Vagina (tissue), 2 donors: ENCODE measurements around the gene WDR5B. TPM values are rescaled to one million over a fixed set of nuclear protein-coding genes. Genes with fewer than 3 reads are reported as not detected.

Experiments
- DNase-seq, 2 donors: peaks; one replicate each; pipeline ENCODE4 v3.0.0-alpha.2; 2017; ENCODE audit errors: extremely low spot score in 2 of 2
- H3K27ac ChIP-seq: fragments of 200-600 bp; sonication (generic); one replicate; pipeline ENCODE4 v1.5.1; 2019
- H3K27me3 ChIP-seq: fragments of 200-600 bp; sonication (generic); one replicate; pipeline ENCODE4 v1.5.1; 2019
- H3K36me3 ChIP-seq, 2 donors: fragments of 200-600 bp; sonication (generic); one replicate each; pipeline ENCODE4 v1.5.1; 2017 to 2019
- H3K4me1 ChIP-seq: fragments of 200-600 bp; sonication (generic); one replicate; pipeline ENCODE4 v1.5.1; 2019
- H3K4me3 ChIP-seq, 2 donors: fragments of 200-600 bp; sonication (generic); 1 replicate in 1 of 2; 2 replicates in 1 of 2; pipeline ENCODE4 v1.5.1; 2016 to 2019
- H3K9me3 ChIP-seq: fragments of 200-600 bp; sonication (generic); one replicate; pipeline ENCODE4 v1.5.1; 2019
- CTCF ChIP-seq, 3 experiments: fragments of 450-650 bp in 2 of 3; fragments of 200-600 bp in 1 of 3; sonication (generic) in 1 of 3; IDR thresholded peaks; one replicate each; pipeline ENCODE4 v1.5.1; 2017 to 2019; ENCODE audit warnings: antibody characterized with exemption in 3 of 3, mild to moderate bottlenecking in 2 of 3, moderate library complexity in 2 of 3
- POLR2A ChIP-seq, 2 donors: fragments of 450-650 bp; IDR thresholded peaks; one replicate each; pipeline ENCODE4 v1.6.1; 2017; ENCODE audit warnings: antibody characterized with exemption in 2 of 2, mild to moderate bottlenecking in 2 of 2, moderate library complexity in 2 of 2
- POLR2AphosphoS5 ChIP-seq, 2 donors: sonication (generic); formaldehyde crosslinking; IDR thresholded peaks; one replicate each; pipeline ENCODE4 v1.9.0; 2017; ENCODE audit warnings: antibody characterized with exemption in 2 of 2, mild to moderate bottlenecking in 2 of 2, low read depth in 1 of 2; ENCODE audit not compliant: insufficient read depth in 1 of 2
- intact Hi-C: fragments of 100-400 bp; cut with DNase I; formaldehyde crosslinking; loops from one replicate; pipeline ENCODE4 v1.15.1; 2023
- total RNA-seq: library from RNA; depleted of rRNA; stranded (reverse); fragments of >200 nt; gene quantifications from one replicate; pipeline ENCODE4 v1.2.3, GENCODE V29; 2016

The WDR5B gene
- total RNA-seq, 1 donor from 2014 or later = 1.5 TPM

DNA sequence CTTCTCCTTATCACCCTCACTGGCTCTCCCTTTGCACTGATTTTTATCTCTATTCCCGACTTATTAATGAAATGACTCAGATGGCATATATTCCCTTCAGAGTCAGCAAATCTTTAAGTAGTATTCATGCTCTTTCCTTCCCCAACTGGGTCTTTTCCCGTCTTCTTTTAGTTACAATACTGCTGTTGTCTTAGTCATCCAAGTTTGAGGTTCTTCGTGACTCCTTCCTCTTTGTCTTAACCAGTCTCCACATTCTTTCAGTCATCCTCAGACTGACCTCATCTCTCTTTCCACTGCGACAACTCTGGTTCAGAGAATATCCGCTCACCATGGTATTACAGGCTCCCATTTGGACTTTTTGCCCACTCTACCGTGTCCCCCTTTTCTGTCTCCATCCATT lies 12.4 kb downstream of the WDR5B start:
- Histone ChIP-seq H3K27me3 (no peaks in the 10 kb centered on the region), H3K9me3 (no peaks in the 10 kb centered on the region), H3K36me3 (peaks cover 8 to 38% of the 10 kb centered on the region in 2 donors), H3K27ac (no peak overlapping the region), H3K4me1 (no peaks in the 10 kb centered on the region), H3K4me3 (no peak overlapping the region)
- no peak for DNase-seq
- intact Hi-C loops = no loop called here
- TF ChIP-seq POLR2AphosphoS5 (IDR thresholded peaks at IDR 0.05; ENCODE audit: insufficient read depth in 1 of 2, low read depth in 1 of 2) = no peak
- no peak for TF ChIP-seq POLR2A (IDR thresholded peaks at IDR 0.05)
- TF ChIP-seq CTCF (IDR thresholded peaks at IDR 0.05) = no peak

DNA sequence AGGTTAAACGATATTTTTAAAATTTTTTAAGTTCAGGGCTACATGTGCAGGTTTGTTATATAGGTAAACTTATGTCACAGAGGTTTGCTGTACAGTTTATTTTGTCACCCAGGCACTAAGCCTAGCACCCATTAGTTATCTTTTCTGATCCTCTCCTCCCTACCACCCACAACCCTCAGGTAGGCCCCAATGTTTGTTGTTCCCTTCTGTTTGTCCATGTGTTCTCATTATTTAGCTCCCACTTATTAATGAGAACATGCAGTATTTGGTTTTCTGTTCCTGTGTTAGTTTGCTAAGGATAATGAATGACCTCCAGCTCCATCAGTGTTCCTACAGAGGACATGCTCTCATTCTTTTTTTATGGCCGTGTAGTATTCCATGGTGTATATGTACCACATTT lies 16.9 kb downstream of the WDR5B start:
- Histone ChIP-seq H3K27me3 (no peaks in the 10 kb centered on the region), H3K9me3 (no peaks in the 10 kb centered on the region), H3K4me1 (no peaks in the 10 kb centered on the region), H3K36me3 (peaks cover 0 to 11% of the 10 kb centered on the region in 2 donors), H3K27ac (no peak overlapping the region), H3K4me3 (no peak overlapping the region)
- TF ChIP-seq CTCF (IDR thresholded peaks at IDR 0.05) (no peak), POLR2A (IDR thresholded peaks at IDR 0.05) (no peak), POLR2AphosphoS5 (IDR thresholded peaks at IDR 0.05; ENCODE audit: insufficient read depth in 1 of 2, low read depth in 1 of 2) (no peak)
- DNase-seq = no peak
- intact Hi-C loops = no loop called here

GRCh38 chr3:122397201-122397600 lies 18.7 kb downstream of the WDR5B start:
- intact Hi-C loops = no loop called here

GRCh38 chr3:122396511-122396910 lies 19.4 kb downstream of the WDR5B start:
- Histone ChIP-seq H3K27ac (no peak overlapping the region), H3K4me1 (peaks cover 9% of the 10 kb centered on the region), H3K27me3 (no peaks in the 10 kb centered on the region), H3K36me3 (no peaks in the 10 kb centered on the region), H3K9me3 (no peaks in the 10 kb centered on the region), H3K4me3 (no peak overlapping the region)
- TF ChIP-seq POLR2A (IDR thresholded peaks at IDR 0.05) (no peak), CTCF (IDR thresholded peaks at IDR 0.05) (no peak), POLR2AphosphoS5 (IDR thresholded peaks at IDR 0.05; ENCODE audit: insufficient read depth in 1 of 2, low read depth in 1 of 2) (no peak)
- DNase-seq = no peak
- intact Hi-C loops = no loop called here

More at GRCh38 chr3:122397201-122397600, 18.7 kb downstream of the WDR5B start:
- Histone ChIP-seq H3K36me3 (no peaks in the 10 kb centered on the region), H3K4me1 (peaks cover 9% of the 10 kb centered on the region), H3K27ac (no peak overlapping the region), H3K4me3 (no peak overlapping the region), H3K27me3 (no peaks in the 10 kb centered on the region), H3K9me3 (no peaks in the 10 kb centered on the region)
- TF ChIP-seq POLR2AphosphoS5 (IDR thresholded peaks at IDR 0.05; ENCODE audit: insufficient read depth in 1 of 2, low read depth in 1 of 2) = no peak
- no peak for TF ChIP-seq POLR2A (IDR thresholded peaks at IDR 0.05)
- TF ChIP-seq CTCF (IDR thresholded peaks at IDR 0.05) = no peak
- DNase-seq = no peak

DNA sequence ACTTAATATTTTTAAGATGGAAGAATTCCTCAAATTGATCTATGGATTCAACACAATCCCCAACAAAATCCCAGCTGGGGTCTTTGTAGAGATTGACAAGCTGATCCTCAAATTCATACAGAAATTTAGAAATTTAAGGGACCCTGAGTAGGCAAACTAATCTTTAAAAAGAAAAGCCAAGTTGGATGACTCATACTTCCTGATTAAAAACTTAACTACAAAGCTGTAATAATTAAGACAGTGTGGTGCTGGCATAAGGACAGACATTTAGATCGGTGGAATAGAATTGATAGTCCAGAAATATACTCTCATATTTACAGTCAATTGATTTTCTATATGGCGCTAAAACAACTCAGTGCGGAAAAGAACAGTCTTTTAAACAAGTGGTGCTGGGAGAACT lies 20.3 kb downstream of the WDR5B start:
- intact Hi-C loops = no loop called here
- no peak for TF ChIP-seq POLR2A (IDR thresholded peaks at IDR 0.05)
- TF ChIP-seq CTCF (IDR thresholded peaks at IDR 0.05) = no peak
- TF ChIP-seq POLR2AphosphoS5 (IDR thresholded peaks at IDR 0.05; ENCODE audit: insufficient read depth in 1 of 2, low read depth in 1 of 2) = no peak
- no peak for DNase-seq
- no peaks in the 10 kb centered on the region for H3K36me3 ChIP-seq
- no peak overlapping the region for H3K27ac ChIP-seq
- H3K4me1 ChIP-seq = peaks cover 9% of the 10 kb centered on the region
- H3K9me3 ChIP-seq = no peaks in the 10 kb centered on the region
- H3K27me3 ChIP-seq = no peaks in the 10 kb centered on the region
- no peak overlapping the region for H3K4me3 ChIP-seq
